ENCODE measurements around the gene DOK5.

DOK5 gene

DNA sequence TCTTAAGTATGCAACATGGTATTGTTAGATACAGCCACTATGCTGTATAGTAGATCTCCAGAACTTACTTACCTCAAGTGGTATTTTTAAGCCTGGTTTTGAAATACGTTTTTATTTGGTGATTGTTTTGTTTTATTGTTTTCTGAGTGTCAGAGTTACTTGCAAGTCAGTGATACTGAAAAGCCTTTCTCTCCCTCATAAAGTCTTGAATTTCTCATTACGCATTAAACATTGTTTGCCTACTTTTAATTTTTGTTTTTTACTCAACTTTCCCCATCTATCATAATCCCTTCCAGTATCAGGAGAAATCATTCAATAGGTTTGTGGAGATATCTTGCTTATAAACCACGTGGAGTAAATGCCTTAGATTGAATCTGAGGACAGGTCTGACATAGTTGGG is 214.9 kb downstream of the DOK5 start:
- DNase-seq (ENCODE audit: low read depth): no peak
- H3K4me3 ChIP-seq (ENCODE audit: control insufficient read depth, low read depth, low read length): no peak overlapping the region
- TF ChIP-seq CTCF (IDR thresholded peaks at IDR 0.05; ENCODE audit: control insufficient read depth, insufficient read depth, low read depth, low read length, missing control alignments): no peak

- H3K4me3 ChIP-seq (ENCODE audit: control insufficient read depth, low read depth, low read length): no peak overlapping the region
- no peak for DNase-seq (ENCODE audit: low read depth)
- TF ChIP-seq CTCF (IDR thresholded peaks at IDR 0.05; ENCODE audit: control insufficient read depth, insufficient read depth, low read depth, low read length, missing control alignments): no peak
Observed at GRCh38 chr20:54691327-54691726, 215.9 kb downstream of the DOK5 start.

DNA sequence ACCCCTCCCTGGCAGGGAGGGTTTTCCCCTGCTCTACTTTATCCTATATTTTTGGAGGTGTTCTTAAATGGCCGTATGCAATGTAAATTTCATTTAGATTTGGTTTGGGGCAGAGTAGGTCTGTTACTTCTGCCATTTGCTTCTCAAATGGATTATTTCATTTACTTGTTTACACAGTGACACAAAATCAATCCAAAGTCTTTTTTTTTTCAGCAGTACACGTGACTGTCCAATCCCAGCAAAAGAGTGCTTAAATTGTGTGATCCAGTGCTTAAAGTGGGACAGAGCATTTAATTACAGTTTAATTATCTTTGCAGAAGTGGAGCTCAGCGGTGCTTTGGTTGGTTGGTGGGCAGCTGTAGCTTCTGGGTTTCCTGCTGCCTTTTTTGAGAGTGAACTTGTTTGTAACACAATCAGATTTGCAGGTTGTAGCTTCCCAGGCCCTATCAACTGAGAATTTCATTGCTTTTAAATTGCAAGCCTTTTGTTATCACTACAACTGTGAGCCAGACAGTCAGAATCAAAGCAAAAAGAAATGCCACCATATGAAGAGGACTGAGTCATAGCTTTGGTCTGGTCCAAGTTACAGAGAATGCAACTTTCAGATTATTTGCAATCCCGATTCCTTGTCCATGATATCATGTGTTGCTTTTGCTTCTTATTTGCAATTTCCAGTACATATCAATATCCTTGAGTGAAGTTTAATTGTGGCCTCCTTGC is 216.9 kb downstream of the DOK5 start:
- no peak for DNase-seq (ENCODE audit: low read depth)
- H3K4me3 ChIP-seq (ENCODE audit: control insufficient read depth, low read depth, low read length): no peak overlapping the region
- no peak for TF ChIP-seq CTCF (IDR thresholded peaks at IDR 0.05; ENCODE audit: control insufficient read depth, insufficient read depth, low read depth, low read length, missing control alignments)

- no peak overlapping the region for H3K4me3 ChIP-seq (ENCODE audit: control insufficient read depth, low read depth, low read length)
- DNase-seq (ENCODE audit: low read depth): no peak
- TF ChIP-seq CTCF (IDR thresholded peaks at IDR 0.05; ENCODE audit: control insufficient read depth, insufficient read depth, low read depth, low read length, missing control alignments): no peak
Observed at GRCh38 chr20:54694516-54694915, 219.1 kb downstream of the DOK5 start.

DNA sequence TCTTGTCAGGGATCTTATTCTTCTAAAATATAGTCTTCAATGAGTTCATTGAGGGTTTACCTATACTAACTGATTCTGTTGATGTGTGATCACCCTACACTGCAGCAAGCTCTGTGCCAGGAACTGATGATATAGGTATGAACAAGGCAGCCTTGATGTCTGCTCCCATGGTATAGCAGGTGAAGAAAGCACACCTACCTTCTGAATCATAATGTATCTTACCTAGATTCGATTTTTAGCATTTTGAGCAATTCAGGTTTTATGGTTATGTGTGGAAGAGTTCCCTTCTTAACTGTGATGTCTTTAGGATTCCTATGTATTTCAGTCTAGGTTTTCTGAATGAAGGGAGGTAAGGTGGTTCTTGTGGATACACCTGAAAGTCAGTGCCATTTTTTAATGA is 223.0 kb downstream of the DOK5 start:
- DNase-seq (ENCODE audit: low read depth): no peak
- TF ChIP-seq CTCF (IDR thresholded peaks at IDR 0.05; ENCODE audit: control insufficient read depth, insufficient read depth, low read depth, low read length, missing control alignments): no peak

More for the DNA sequence above, 223.0 kb downstream of the DOK5 start:
- no peak overlapping the region for H3K4me3 ChIP-seq (ENCODE audit: control insufficient read depth, low read depth, low read length)

All from AG09309 (cell line).